GM23338 (cell line): Measurements from ENCODE around the gene EXOC5. TPM values are rescaled to one million over a fixed set of nuclear protein-coding genes. Genes with fewer than 3 reads are reported as not detected.
A peak's percentile ranks its signal among the peaks of the same experiment; 100 is the strongest.

ENCODE experiments used
- ATAC-seq: fragments of 200-7000 bp; cut with Tn5 transposase; 3 replicates; pipeline ENCODE4 v1.9.1; 2020
- DNase-seq: peaks from one replicate; pipeline ENCODE4 v3.0.0-alpha.2; 2015; ENCODE audit warnings: low spot score
- H2AFZ ChIP-seq: fragments of 200-600 bp; sonication (generic); 2 replicates; pipeline ENCODE4 v1.8.0; 2016; ENCODE audit warnings: antibody characterized with exemption, mild to moderate bottlenecking, moderate library complexity
- H3F3A ChIP-seq: fragments of 200-600 bp; sonication (generic); replicated peaks from 2 replicates; pipeline ENCODE4 v1.8.0; 2017; ENCODE audit warnings: antibody characterized with exemption, mixed run types, low read depth
- H3K27ac ChIP-seq: fragments of 200-600 bp; sonication (generic); 2 replicates; pipeline ENCODE4 v1.6.1; 2016; ENCODE audit warnings: low read depth
- H3K27me3 ChIP-seq: fragments of 200-600 bp; sonication (generic); 2 replicates; pipeline ENCODE4 v1.8.0; 2016; ENCODE audit warnings: mild to moderate bottlenecking, mixed run types, moderate library complexity; ENCODE audit not compliant: insufficient read depth
- H3K36me3 ChIP-seq: fragments of 200-600 bp; sonication (generic); 2 replicates; pipeline ENCODE4 v1.8.0; 2016; ENCODE audit warnings: mild to moderate bottlenecking; ENCODE audit not compliant: insufficient read depth
- H3K4me1 ChIP-seq: fragments of 200-600 bp; sonication (generic); 2 replicates; pipeline ENCODE4 v1.8.0; 2016; ENCODE audit warnings: mild to moderate bottlenecking, moderate library complexity; ENCODE audit not compliant: insufficient read depth
- H3K4me2 ChIP-seq: fragments of 200-600 bp; sonication (generic); 2 replicates; pipeline ENCODE4 v1.7.1; 2017; ENCODE audit warnings: mixed run types
- H3K4me3 ChIP-seq: fragments of 200-600 bp; sonication (generic); 2 replicates; pipeline ENCODE4 v1.6.1; 2016; ENCODE audit warnings: mixed run types
- H3K79me2 ChIP-seq: fragments of 200-600 bp; sonication (generic); replicated peaks from 2 replicates; pipeline ENCODE4 v1.8.0; 2017; ENCODE audit warnings: mild to moderate bottlenecking; ENCODE audit not compliant: insufficient read depth
- H3K9me2 ChIP-seq: fragments of 200-600 bp; sonication (generic); 2 replicates; pipeline ENCODE4 v1.8.0; 2017; ENCODE audit not compliant: insufficient read depth
- H4K20me1 ChIP-seq: fragments of 200-600 bp; sonication (generic); replicated peaks from 2 replicates; pipeline ENCODE4 v1.8.0; 2017; ENCODE audit warnings: mild to moderate bottlenecking; ENCODE audit not compliant: insufficient read depth
- H3K27ac Mint-ChIP-seq: 2 replicates; pipeline ENCODE4 v1.8.0; 2020; ENCODE audit warnings: inconsistent platforms, mild to moderate bottlenecking, moderate library complexity, mixed read lengths
- H3K27me3 Mint-ChIP-seq: 3 replicates; pipeline ENCODE4 v1.8.0; 2022; ENCODE audit warnings: low read depth, mild to moderate bottlenecking, moderate library complexity, mixed read lengths, inconsistent platforms; ENCODE audit not compliant: insufficient read depth, poor library complexity
- H3K36me3 Mint-ChIP-seq: 3 replicates; pipeline ENCODE4 v1.8.0; 2021; ENCODE audit warnings: low read depth, mild to moderate bottlenecking, inconsistent platforms, moderate library complexity, mixed read lengths
- H3K4me1 Mint-ChIP-seq: 3 replicates; pipeline ENCODE4 v1.8.0; 2020; ENCODE audit warnings: mild to moderate bottlenecking, inconsistent platforms, mixed read lengths
- H3K4me3 Mint-ChIP-seq: 3 replicates; pipeline ENCODE4 v1.8.0; 2021; ENCODE audit warnings: moderate library complexity, mild to moderate bottlenecking, inconsistent platforms, mixed read lengths
- H3K9me3 Mint-ChIP-seq: 3 replicates; pipeline ENCODE4 v1.8.0; 2020; ENCODE audit warnings: moderate library complexity, mild to moderate bottlenecking, inconsistent platforms, mixed read lengths
- CREB1 ChIP-seq: fragments of 250-450 bp; sonication (Bioruptor Pico); IDR thresholded peaks from 2 replicates; pipeline ENCODE4 v1.5.0; 2020; ENCODE audit warnings: low read depth, mild to moderate bottlenecking, moderate library complexity
- CTCF ChIP-seq, 2 experiments: fragments of 200-600 bp in 1 of 2; sonication (generic) in 1 of 2; conservative IDR thresholded peaks; 2 replicates each; pipeline versions ENCODE4 v1.5.1 to v1.6.1; 2016 to 2017; ENCODE audit warnings: antibody characterized with exemption in 2 of 2, low read depth in 2 of 2, mild to moderate bottlenecking in 2 of 2, moderate library complexity in 1 of 2
- EZH2phosphoT487 ChIP-seq: fragments of 200-600 bp; sonication (generic); IDR thresholded peaks from one replicate; pipeline ENCODE4 v1.8.1; 2018; ENCODE audit warnings: antibody characterized with exemption; ENCODE audit not compliant: unreplicated experiment
- ZNF331 ChIP-seq: fragments of 250-450 bp; sonication (Bioruptor Pico); IDR thresholded peaks from 2 replicates; pipeline ENCODE4 v1.5.0; 2020; ENCODE audit warnings: low read depth, mild to moderate bottlenecking, moderate library complexity
- ZNF462 ChIP-seq: fragments of 250-450 bp; sonication (Bioruptor Pico); IDR thresholded peaks from 2 replicates; pipeline ENCODE4 v1.5.0; 2020; ENCODE audit warnings: mild to moderate bottlenecking, moderate library complexity
- polyA plus RNA-seq: library from polyadenylated mRNA; unstranded; fragments of >200 nt; fragmentation: Nextera tagmentation; extraction: Ambion mirVana; gene quantifications from 2 replicates; pipeline ENCODE4 v1.2.1, GENCODE V29; 2016
- total RNA-seq: library from RNA; depleted of rRNA; stranded (reverse); fragments of >200 nt; shearing (Covaris generic); gene quantifications from 2 replicates; pipeline ENCODE4 v1.2.3, GENCODE V29; 2014
- TF ChIP-seq, protein P1 (sequence below): IDR thresholded peaks from one replicate; pipeline ENCODE4 v1.6.1; 2018; ENCODE audit warnings: antibody characterized with exemption; ENCODE audit not compliant: unreplicated experiment

EXOC5 gene
- total and polyA plus RNA-seq, 2 experiments from 2014 or later, result 26.4 to 55.9 TPM

DNA sequence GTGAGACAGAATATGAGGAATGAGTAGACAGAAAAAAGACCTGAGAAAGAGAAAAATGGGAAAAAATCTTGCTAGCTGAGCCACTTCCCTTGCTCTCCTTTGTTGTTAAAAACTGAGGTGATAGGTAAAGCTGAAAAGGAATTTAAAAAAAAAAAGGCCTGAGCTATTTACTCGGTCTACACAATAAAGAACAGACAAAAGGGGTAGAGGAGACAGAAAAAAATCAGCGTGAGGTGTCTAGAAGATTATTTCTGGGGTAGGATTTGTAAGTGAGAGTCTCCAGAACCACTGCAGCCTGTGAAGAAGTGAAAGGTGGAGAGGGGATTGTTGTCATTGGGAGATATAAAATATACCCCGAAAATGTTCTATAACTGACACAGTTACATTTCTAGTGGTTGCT, 98.8 kb downstream of the EXOC5 start:
- Mint-ChIP-seq H3K27me3 (peaks cover 2% of the 10 kb centered on the region), H3K27ac (peak overlapping the region; percentile 28), H3K36me3 (no peaks in the 10 kb centered on the region), H3K9me3 (no peaks in the 10 kb centered on the region), H3K4me3 (no peak overlapping the region), H3K4me1 (peaks cover 19% of the 10 kb centered on the region)
- Histone ChIP-seq H2AFZ (peak overlapping the region; percentile 19; the same call in 1 of the 2 replicates), H3K27ac (peak overlapping the region; percentile 36), H3K27me3 (no peaks in the 10 kb centered on the region), H3K4me2 (peak overlapping the region; percentile 59), H4K20me1 (no peaks in the 10 kb centered on the region), H3F3A (no peaks in the 10 kb centered on the region), H3K79me2 (no peaks in the 10 kb centered on the region), H3K9me2 (peaks cover 10% of the 10 kb centered on the region), H3K4me3 (peak overlapping the region; percentile 18; the same call in 1 of the 2 replicates), H3K36me3 (no peaks in the 10 kb centered on the region), H3K4me1 (peaks cover 22% of the 10 kb centered on the region)
- TF ChIP-seq ZNF331 (CRISPR knock-in tag), result no peak
- no peak for TF ChIP-seq CTCF (conservative IDR thresholded peaks at IDR 0.05; ENCODE audit: low read depth in 2 of 2)
- no peak for TF ChIP-seq ZNF462 (CRISPR knock-in tag)
- no peak for TF ChIP-seq EZH2phosphoT487
- no peak for TF ChIP-seq CREB1 (CRISPR knock-in tag)
- TF ChIP-seq, protein P1, sequence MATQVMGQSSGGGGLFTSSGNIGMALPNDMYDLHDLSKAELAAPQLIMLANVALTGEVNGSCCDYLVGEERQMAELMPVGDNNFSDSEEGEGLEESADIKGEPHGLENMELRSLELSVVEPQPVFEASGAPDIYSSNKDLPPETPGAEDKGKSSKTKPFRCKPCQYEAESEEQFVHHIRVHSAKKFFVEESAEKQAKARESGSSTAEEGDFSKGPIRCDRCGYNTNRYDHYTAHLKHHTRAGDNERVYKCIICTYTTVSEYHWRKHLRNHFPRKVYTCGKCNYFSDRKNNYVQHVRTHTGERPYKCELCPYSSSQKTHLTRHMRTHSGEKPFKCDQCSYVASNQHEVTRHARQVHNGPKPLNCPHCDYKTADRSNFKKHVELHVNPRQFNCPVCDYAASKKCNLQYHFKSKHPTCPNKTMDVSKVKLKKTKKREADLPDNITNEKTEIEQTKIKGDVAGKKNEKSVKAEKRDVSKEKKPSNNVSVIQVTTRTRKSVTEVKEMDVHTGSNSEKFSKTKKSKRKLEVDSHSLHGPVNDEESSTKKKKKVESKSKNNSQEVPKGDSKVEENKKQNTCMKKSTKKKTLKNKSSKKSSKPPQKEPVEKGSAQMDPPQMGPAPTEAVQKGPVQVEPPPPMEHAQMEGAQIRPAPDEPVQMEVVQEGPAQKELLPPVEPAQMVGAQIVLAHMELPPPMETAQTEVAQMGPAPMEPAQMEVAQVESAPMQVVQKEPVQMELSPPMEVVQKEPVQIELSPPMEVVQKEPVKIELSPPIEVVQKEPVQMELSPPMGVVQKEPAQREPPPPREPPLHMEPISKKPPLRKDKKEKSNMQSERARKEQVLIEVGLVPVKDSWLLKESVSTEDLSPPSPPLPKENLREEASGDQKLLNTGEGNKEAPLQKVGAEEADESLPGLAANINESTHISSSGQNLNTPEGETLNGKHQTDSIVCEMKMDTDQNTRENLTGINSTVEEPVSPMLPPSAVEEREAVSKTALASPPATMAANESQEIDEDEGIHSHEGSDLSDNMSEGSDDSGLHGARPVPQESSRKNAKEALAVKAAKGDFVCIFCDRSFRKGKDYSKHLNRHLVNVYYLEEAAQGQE, result no peak
- DNase-seq (peak; percentile 39), ATAC-seq (peak; percentile 55)
